ENCODE data around the gene COL6A2. TPM values are rescaled to one million over a fixed set of nuclear protein-coding genes. Genes with fewer than 3 reads are reported as not detected.
"Not testable (repeated sequence)": the region's sequence is repeated elsewhere in the genome, so short reads cannot be mapped to it uniquely, and the experiment has no call there.

Gene COL6A2
- total RNA-seq, 4 donors from 2014 or later, result 88.9 to 150 (median 126) TPM

DNA sequence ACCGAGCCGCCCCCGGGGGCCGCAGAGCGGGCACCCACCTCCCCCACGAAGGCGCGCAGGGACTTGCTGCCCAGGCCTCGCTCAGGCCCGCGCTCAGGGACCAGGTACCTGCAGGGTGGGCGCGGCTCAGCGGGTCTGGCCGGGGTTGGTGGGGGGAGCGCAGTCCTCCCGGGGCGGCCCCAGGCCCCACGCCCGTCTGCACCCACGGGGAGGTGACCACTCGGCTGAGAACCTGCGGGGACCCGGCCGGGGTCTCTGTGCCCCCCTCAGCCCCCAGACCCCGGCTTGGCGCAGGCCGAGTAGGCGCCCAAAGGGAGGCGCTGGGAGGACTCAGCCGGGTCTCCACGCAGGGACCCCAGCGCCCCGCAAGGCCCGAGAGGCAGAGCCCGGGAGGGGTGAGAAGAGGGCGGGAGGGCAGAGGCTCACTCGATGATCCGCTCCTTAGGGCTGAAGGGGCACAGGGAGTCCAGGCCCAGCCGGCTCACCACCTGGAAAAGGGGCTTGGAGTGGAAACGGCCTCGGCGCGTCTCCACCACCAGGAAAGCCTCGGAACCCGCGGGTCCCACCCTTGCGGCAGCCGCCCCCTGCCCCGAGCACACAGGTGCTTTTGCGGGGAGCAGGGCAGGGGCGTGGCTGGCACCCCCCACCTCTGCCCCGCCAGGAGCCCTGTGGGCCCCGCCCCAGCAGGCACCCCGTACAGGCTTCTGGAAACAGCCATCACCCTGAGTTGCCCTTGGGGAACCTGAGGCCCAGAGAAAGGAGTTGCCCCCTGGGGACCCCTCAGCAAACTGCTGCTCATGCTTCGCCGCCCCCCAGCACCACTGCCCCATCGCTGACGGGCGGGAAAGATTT lies 48.2 kb downstream of the COL6A2 start:
- no peak overlapping the region for H3K27ac ChIP-seq
- peaks cover 10% of the 10 kb centered on the region for H3K4me1 ChIP-seq
- TF ChIP-seq POLR2AphosphoS5 (IDR thresholded peaks at IDR 0.05) (no peak), CTCF (IDR thresholded peaks at IDR 0.05) (no peak), POLR2A (IDR thresholded peaks at IDR 0.05) (no peak)
- H3K9me3 ChIP-seq, result no peaks in the 10 kb centered on the region
- no peak overlapping the region for H3K4me3 ChIP-seq
- DNase-seq (ENCODE audit: low spot score in 2 of 2), result peak in 1 of 2 donors; percentile 58
- no peaks in the 10 kb centered on the region for H3K27me3 ChIP-seq
- no peaks in the 10 kb centered on the region for H3K36me3 ChIP-seq
- 72% methylated on average over 15 of the region's 60 CpGs for WGBS

GRCh38 chr21:46146856-46147255 lies 48.9 kb downstream of the COL6A2 start:
- DNase-seq (ENCODE audit: low spot score in 2 of 2), result peak in 1 of 2 donors; percentile 27
- H3K4me1 ChIP-seq, result peaks cover 10% of the 10 kb centered on the region
- H3K27ac ChIP-seq, result no peak overlapping the region
- H3K36me3 ChIP-seq, result no peaks in the 10 kb centered on the region
- H3K27me3 ChIP-seq, result no peaks in the 10 kb centered on the region
- TF ChIP-seq POLR2A (IDR thresholded peaks at IDR 0.05) (no peak), EP300 (IDR thresholded peaks at IDR 0.05) (no peak), CTCF (IDR thresholded peaks at IDR 0.05) (no peak), POLR2AphosphoS5 (IDR thresholded peaks at IDR 0.05) (no peak)
- no peaks in the 10 kb centered on the region for H3K9me3 ChIP-seq
- 54% methylated on average over 14 of the region's 14 CpGs for WGBS
- H3K4me3 ChIP-seq, result no peak overlapping the region

- H3K27me3 ChIP-seq, H3K9me3 ChIP-seq, H3K36me3 ChIP-seq, H3K27ac ChIP-seq, H3K4me3 ChIP-seq: not testable (repeated sequence)
- WGBS, result 82% methylated on average over 12 of the region's 12 CpGs
- peaks cover 10% of the 10 kb centered on the region for H3K4me1 ChIP-seq
- peak in 1 of 2 donors; percentile 41 for TF ChIP-seq CTCF (IDR thresholded peaks at IDR 0.05)
- peak in 1 of 2 donors; percentile 58 for DNase-seq (ENCODE audit: low spot score in 2 of 2)
Measured at GRCh38 chr21:46147429-46147828, 49.5 kb downstream of the COL6A2 start.

DNA sequence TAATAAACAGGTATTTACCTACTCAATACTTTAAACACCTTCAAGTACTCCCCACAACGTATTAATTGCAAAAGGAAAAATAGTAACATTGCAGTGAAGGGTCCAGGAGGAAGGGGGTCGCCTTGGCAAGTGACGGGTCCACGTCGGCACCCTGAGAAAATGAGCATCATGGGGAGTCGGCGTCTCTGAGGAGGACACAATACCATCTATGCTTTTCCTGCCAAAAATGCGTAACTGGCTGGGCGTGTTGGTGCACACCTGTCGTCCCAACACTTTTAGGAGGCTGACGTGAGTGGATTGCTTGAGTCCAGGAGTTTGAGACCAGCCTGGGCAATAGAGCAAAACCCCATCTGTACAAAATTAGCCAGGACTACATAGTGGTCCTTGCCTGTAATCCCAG lies 50.2 kb downstream of the COL6A2 start:
- 66% methylated on average over 10 of the region's 11 CpGs for WGBS
- Histone ChIP-seq H3K4me1 (peaks cover 12% of the 10 kb centered on the region), H3K4me3 (no peak overlapping the region), H3K36me3 (no peaks in the 10 kb centered on the region), H3K27me3 (no peaks in the 10 kb centered on the region), H3K27ac (no peak overlapping the region), H3K9me3 (no peaks in the 10 kb centered on the region)
- peak in 1 of 2 donors; percentile 25 for DNase-seq (ENCODE audit: low spot score in 2 of 2)
- TF ChIP-seq POLR2AphosphoS5 (IDR thresholded peaks at IDR 0.05) (no peak), CTCF (IDR thresholded peaks at IDR 0.05) (no peak), POLR2A (IDR thresholded peaks at IDR 0.05) (no peak), EP300 (IDR thresholded peaks at IDR 0.05) (no peak)

DNA sequence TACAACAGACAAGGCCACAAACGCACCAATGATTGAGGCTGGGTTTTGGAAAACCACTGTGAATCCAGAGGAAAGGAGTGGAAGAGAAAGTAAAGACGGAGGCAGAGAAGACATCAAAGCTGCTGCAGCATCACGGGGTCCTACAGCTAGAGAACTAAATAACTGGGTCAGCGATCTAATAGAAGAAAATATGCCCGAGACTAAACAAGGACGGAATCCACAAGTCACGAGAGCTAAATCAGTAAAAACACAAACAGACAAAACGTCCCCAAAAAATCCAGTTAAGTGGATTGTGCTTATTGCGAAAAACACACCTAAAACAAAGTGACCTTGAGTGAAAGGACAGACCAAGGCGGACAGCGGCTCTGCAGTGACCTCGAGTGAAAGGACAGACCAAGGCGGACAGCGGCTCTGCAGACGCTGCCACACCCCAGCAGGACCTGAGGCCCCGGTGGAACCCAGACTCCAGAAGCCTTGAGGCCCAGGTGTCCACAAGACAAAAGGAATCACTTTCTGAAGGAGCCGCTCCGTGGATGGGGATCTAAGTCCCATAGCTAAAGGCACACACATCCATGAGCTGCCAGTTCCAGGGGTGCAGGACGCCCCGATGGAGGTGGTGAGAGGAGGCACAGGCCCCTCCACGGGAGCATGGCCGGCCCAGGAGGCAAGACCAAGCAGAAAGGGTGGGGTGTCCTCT lies 51.4 kb downstream of the COL6A2 start:
- peaks cover 7% of the 10 kb centered on the region for H3K4me1 ChIP-seq
- TF ChIP-seq CTCF (IDR thresholded peaks at IDR 0.05) (no peak), POLR2AphosphoS5 (IDR thresholded peaks at IDR 0.05) (no peak), POLR2A (IDR thresholded peaks at IDR 0.05) (no peak), EP300 (IDR thresholded peaks at IDR 0.05) (no peak)
- WGBS, result 84% methylated on average over 22 of the region's 22 CpGs
- H3K4me3 ChIP-seq, result no peak overlapping the region
- DNase-seq (ENCODE audit: low spot score in 2 of 2), result peak in 1 of 2 donors; percentile 47
- H3K36me3 ChIP-seq, result no peaks in the 10 kb centered on the region
- no peaks in the 10 kb centered on the region for H3K27me3 ChIP-seq
- H3K27ac ChIP-seq, result no peak overlapping the region
- no peaks in the 10 kb centered on the region for H3K9me3 ChIP-seq

Measured in suprapubic skin (tissue), 4 donors.